Tibial nerve (tissue), 4 donors: ENCODE results near the gene NUP188. TPM values are rescaled to one million over a fixed set of nuclear protein-coding genes. Genes with fewer than 3 reads are reported as not detected.

Source experiments
- DNase-seq, 2 donors: peaks; one replicate each; pipeline ENCODE4 v3.0.0-alpha.2; 2019; ENCODE audit warnings: low spot score in 2 of 2
- H3K27ac ChIP-seq, 4 donors: fragments of 200-600 bp; sonication (generic) in 3 of 4; one replicate each; pipeline ENCODE4 v1.5.1; 2017 to 2019; ENCODE audit warnings: mild to moderate bottlenecking in 1 of 4
- H3K27me3 ChIP-seq, 2 donors: fragments of 200-600 bp; sonication (generic) in 1 of 2; one replicate each; pipeline versions ENCODE4 v1.5.1 to v1.6.0; 2017 to 2019
- H3K36me3 ChIP-seq, 3 donors: fragments of 200-600 bp; sonication (generic); one replicate each; pipeline ENCODE4 v1.5.1; 2018 to 2019
- H3K4me1 ChIP-seq, 4 donors: fragments of 200-600 bp; sonication (generic) in 3 of 4; one replicate each; pipeline ENCODE4 v1.5.1; 2017 to 2019
- H3K4me3 ChIP-seq, 4 donors: fragments of 200-600 bp; sonication (generic) in 3 of 4; one replicate each; pipeline ENCODE4 v1.5.1; 2017 to 2019; ENCODE audit warnings: mild to moderate bottlenecking in 1 of 4, moderate library complexity in 1 of 4
- H3K9me3 ChIP-seq, 4 donors: fragments of 200-600 bp; sonication (generic) in 3 of 4; one replicate each; pipeline ENCODE4 v1.5.1; 2017 to 2019
- EP300 ChIP-seq, 2 donors: sonication (generic); formaldehyde crosslinking; IDR thresholded peaks; one replicate each; pipeline ENCODE4 v1.6.1; 2017; ENCODE audit warnings: antibody characterized with exemption in 2 of 2, mild to moderate bottlenecking in 1 of 2
- POLR2A ChIP-seq, 2 donors: fragments of 450-650 bp; IDR thresholded peaks; one replicate each; pipeline ENCODE4 v1.6.1; 2017; ENCODE audit warnings: antibody characterized with exemption in 2 of 2, mild to moderate bottlenecking in 2 of 2, moderate library complexity in 2 of 2
- WGBS, 2 donors: methylation state at CpG; one replicate each; pipeline ENCODE4 v1.1.5; 2018; 5-methylcytosine and 5-hydroxymethylcytosine counted together
- total RNA-seq, 4 donors: library from RNA; depleted of rRNA; stranded (reverse); fragments of >200 nt; gene quantifications; one replicate each; pipeline ENCODE4 v1.1.0, GENCODE V29; 2016
- TF ChIP-seq, protein P1 (sequence below), 5 experiments: fragments of 200-600 bp in 3 of 5; fragments of 450-650 bp in 2 of 5; sonication (generic) in 3 of 5; IDR thresholded peaks; one replicate each; pipeline ENCODE4 v1.5.1; 2016 to 2019; ENCODE audit warnings: antibody characterized with exemption in 5 of 5, mild to moderate bottlenecking in 3 of 5, moderate library complexity in 2 of 5

The NUP188 gene
- total RNA-seq, 4 donors from 2014 or later = 22.9 to 76.5 (median 43.5) TPM

- 23 to 26% methylated on average over 17 of the region's 17 CpGs for WGBS, 2 donors
- Histone ChIP-seq H3K27ac (peak overlapping the region; percentile 70 to 94 (median 90)), H3K36me3 (no peaks in the 10 kb centered on the region), H3K4me3 (peak overlapping the region; percentile 64 to 95 (median 90)), H3K4me1 (peaks cover 0 to 56% (median 23%) of the 10 kb centered on the region in 4 donors), H3K9me3 (no peaks in the 10 kb centered on the region), H3K27me3 (no peaks in the 10 kb centered on the region)
- no peak for DNase-seq
- TF ChIP-seq, protein P1, sequence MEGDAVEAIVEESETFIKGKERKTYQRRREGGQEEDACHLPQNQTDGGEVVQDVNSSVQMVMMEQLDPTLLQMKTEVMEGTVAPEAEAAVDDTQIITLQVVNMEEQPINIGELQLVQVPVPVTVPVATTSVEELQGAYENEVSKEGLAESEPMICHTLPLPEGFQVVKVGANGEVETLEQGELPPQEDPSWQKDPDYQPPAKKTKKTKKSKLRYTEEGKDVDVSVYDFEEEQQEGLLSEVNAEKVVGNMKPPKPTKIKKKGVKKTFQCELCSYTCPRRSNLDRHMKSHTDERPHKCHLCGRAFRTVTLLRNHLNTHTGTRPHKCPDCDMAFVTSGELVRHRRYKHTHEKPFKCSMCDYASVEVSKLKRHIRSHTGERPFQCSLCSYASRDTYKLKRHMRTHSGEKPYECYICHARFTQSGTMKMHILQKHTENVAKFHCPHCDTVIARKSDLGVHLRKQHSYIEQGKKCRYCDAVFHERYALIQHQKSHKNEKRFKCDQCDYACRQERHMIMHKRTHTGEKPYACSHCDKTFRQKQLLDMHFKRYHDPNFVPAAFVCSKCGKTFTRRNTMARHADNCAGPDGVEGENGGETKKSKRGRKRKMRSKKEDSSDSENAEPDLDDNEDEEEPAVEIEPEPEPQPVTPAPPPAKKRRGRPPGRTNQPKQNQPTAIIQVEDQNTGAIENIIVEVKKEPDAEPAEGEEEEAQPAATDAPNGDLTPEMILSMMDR (IDR thresholded peaks at IDR 0.05) = no peak
- TF ChIP-seq POLR2A (IDR thresholded peaks at IDR 0.05) (no peak), EP300 (IDR thresholded peaks at IDR 0.05) (no peak)
These were observed 79.1 kb downstream of the NUP188 start for GRCh38 chr9:129026442-129027223.

GRCh38 chr9:129027224-129027684 is 79.8 kb downstream of the NUP188 start:
- H3K27ac ChIP-seq = peak overlapping the region; percentile 70 to 94 (median 90)

GRCh38 chr9:129027685-129028191 is 80.2 kb downstream of the NUP188 start:
- TF ChIP-seq, protein P1 (IDR thresholded peaks at IDR 0.05) = no peak
- TF ChIP-seq POLR2A (IDR thresholded peaks at IDR 0.05) = peak in 1 of 2 donors; percentile 24
- peak in 1 of 2 donors; percentile 12 for TF ChIP-seq EP300 (IDR thresholded peaks at IDR 0.05)
- Histone ChIP-seq H3K27ac (peak overlapping the region; percentile 70 to 94 (median 90)), H3K4me3 (peak overlapping the region; percentile 64 to 95 (median 90)), H3K27me3 (no peaks in the 10 kb centered on the region), H3K4me1 (peaks cover 0 to 45% (median 23%) of the 10 kb centered on the region in 4 donors), H3K36me3 (no peaks in the 10 kb centered on the region), H3K9me3 (no peaks in the 10 kb centered on the region)
- DNase-seq = peak in 1 of 2 donors; percentile 34
- 1% methylated on average over 16 of the region's 47 CpGs; no CpG with 5 or more reads in 1 of the 2 donors for WGBS, 2 donors

More at GRCh38 chr9:129027224-129027684, 79.8 kb downstream of the NUP188 start:
- no peaks in the 10 kb centered on the region for H3K9me3 ChIP-seq
- TF ChIP-seq POLR2A (IDR thresholded peaks at IDR 0.05) = no peak
- no peak for TF ChIP-seq EP300 (IDR thresholded peaks at IDR 0.05)
- TF ChIP-seq, protein P1 (IDR thresholded peaks at IDR 0.05) = no peak
- DNase-seq = no peak
- H3K4me1 ChIP-seq = peaks cover 0 to 50% (median 23%) of the 10 kb centered on the region in 4 donors
- H3K27me3 ChIP-seq = no peaks in the 10 kb centered on the region
- WGBS, 2 donors = 18 to 21% methylated on average over 8 of the region's 9 CpGs
- no peaks in the 10 kb centered on the region for H3K36me3 ChIP-seq
- H3K4me3 ChIP-seq = peak overlapping the region; percentile 64 to 95 (median 90)

DNA sequence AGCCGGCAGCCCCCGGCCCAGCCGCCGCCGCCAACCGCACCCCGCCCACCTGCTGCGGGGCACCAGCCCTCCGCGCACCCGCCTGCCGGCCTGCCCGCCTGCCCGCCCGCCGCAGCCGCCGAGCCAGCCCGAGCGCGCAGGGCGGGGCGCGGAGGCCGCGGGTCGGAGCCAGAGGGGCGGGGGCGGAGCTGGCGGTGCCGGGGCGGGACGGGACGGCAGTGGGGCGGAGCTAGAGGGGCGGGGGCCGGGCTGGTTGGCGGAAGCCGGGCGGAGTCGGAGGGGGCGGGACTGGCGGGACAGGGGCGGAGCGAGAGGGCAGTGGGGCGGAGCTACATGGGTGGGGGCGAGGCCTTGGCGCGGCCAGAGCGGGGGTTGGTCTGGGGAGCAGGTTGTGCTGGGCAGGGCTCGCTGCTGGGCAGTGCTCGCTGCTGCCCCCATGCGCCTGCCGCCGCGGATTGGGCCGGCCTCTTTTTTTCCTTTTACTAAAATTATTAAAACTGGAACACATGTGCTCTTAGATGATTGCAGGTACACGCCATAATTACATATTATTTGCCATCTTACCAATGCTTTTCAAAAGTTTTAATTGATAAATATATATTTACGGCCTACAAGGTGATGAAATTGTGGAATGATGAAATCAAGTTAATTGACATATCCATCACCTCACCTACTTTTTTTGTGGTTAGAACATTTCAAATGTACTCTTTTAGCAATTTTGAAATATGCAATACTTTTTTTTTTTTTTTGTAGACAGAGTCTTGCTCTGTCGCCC is 80.9 kb downstream of the NUP188 start, which contains the start of gene SH3GLB2:
Gene SH3GLB2 (minus strand): TSS at position 140 of the 775 bp plus-strand sequence. CDS start 177 bp downstream, outside the sequence.
- no peaks in the 10 kb centered on the region for H3K27me3 ChIP-seq
- 4 to 7% methylated on average over 15 to 23 of the region's 60 CpGs for WGBS, 2 donors
- DNase-seq = peak; percentile 85 to 88
- no peaks in the 10 kb centered on the region for H3K36me3 ChIP-seq
- H3K4me3 ChIP-seq = peak within 1 kb of the TSS; percentile 64 to 95 (median 90)
- H3K4me1 ChIP-seq = peaks cover 0 to 39% (median 21%) of the 10 kb centered on the region in 4 donors
- TF ChIP-seq EP300 (IDR thresholded peaks at IDR 0.05) = peak in 1 of 2 donors; percentile 49
- TF ChIP-seq, protein P1 (IDR thresholded peaks at IDR 0.05) = peak; percentile 76 to 99 (median 93)
- peak in 1 of 2 donors; percentile 60 for TF ChIP-seq POLR2A (IDR thresholded peaks at IDR 0.05)
- H3K27ac ChIP-seq = peak within 1 kb of the TSS; percentile 70 to 94 (median 90)
- no peaks in the 10 kb centered on the region for H3K9me3 ChIP-seq
